ENCODE measurements around the gene ANKRD34A.

DNA sequence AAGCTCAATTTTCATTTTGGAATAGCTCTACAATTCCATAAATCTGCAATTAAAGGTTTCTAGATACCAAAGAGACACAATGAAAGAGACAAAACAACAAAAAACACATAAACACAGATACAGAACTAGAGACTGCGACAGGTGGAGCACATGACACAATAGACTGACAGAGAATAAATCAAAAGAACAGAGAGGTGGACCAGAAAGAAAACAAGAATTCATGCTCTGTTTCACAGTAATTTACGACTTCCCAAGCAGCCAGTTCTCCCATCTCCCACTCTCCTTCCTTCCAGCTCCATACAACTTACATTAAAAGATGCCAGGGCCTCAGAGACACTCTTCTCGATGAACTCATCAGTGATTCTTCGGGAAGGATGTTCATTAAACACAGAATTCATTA, 22.0 kb downstream of the ANKRD34A start:
- TF ChIP-seq CTCF (IDR thresholded peaks at IDR 0.05) (no peak), POLR2A (IDR thresholded peaks at IDR 0.05) (no peak)
